B cell (primary cell): Measurements from ENCODE around the gene C15orf39. TPM values are rescaled to one million over a fixed set of nuclear protein-coding genes. Genes with fewer than 3 reads are reported as not detected.

Experiments
- ATAC-seq: fragments of 200-7000 bp; cut with Tn5 transposase; one replicate; pipeline ENCODE4 v1.10.0; 2021; ENCODE audit warnings: low read depth, mild to moderate bottlenecking, moderate number of reproducible peaks, moderate library complexity
- CTCF ChIA-PET: fragments of 350-600 bp; sonication (Branson Sonifier 250); formaldehyde crosslinking; loops from one replicate; lab custom pipeline; 2021; ENCODE audit warnings: antibody characterized with exemption, inconsistent platforms; lab: Charles Lee
- POLR2A ChIA-PET: fragments of 350-600 bp; sonication (Branson Sonifier 250); formaldehyde crosslinking; loops from one replicate; lab custom pipeline; 2021; ENCODE audit warnings: antibody characterized with exemption; lab: Charles Lee
- DNase-seq: peaks from one replicate; pipeline ENCODE4 v3.0.0; 2013
- H2AFZ ChIP-seq: 2 replicates; pipeline ENCODE4 v1.6.1; 2012; ENCODE audit warnings: mild to moderate bottlenecking, low read depth, low read length; ENCODE audit not compliant: insufficient read depth, poor library complexity, severe bottlenecking
- H3K27ac ChIP-seq, 2 donors: 1 replicate in 1 of 2; 2 replicates in 1 of 2; pipeline ENCODE4 v1.5.1; 2012 to 2013; ENCODE audit warnings: low read length in 2 of 2, mild to moderate bottlenecking in 2 of 2, moderate library complexity in 1 of 2
- H3K27me3 ChIP-seq, 4 experiments: fragments of 200-600 bp in 1 of 4; sonication (generic) in 1 of 4; replicated peaks in 1 of 4; 1 replicate in 2 of 4; 2 replicates in 2 of 4; pipeline versions ENCODE4 v1.6.1 to v1.7.0; 2013 to 2016; ENCODE audit warnings: low read length in 3 of 4, mild to moderate bottlenecking in 2 of 4, mixed read lengths in 1 of 4, moderate library complexity in 1 of 4; ENCODE audit not compliant: insufficient read depth in 4 of 4, control insufficient read depth in 3 of 4; ENCODE audit errors: control extremely low read depth in 1 of 4
- H3K36me3 ChIP-seq, 2 experiments: replicated peaks in 1 of 2; 1 replicate in 1 of 2; 2 replicates in 1 of 2; pipeline versions ENCODE4 v1.6.1 to v1.7.1; 2013; ENCODE audit warnings: low read length in 1 of 2; ENCODE audit not compliant: insufficient read depth in 2 of 2, control insufficient read depth in 1 of 2; ENCODE audit errors: control extremely low read depth in 1 of 2, extremely low read depth in 1 of 2
- H3K4me1 ChIP-seq, 2 donors: fragments of 200-600 bp in 1 of 2; sonication (generic) in 1 of 2; 1 replicate in 1 of 2; 2 replicates in 1 of 2; pipeline versions ENCODE4 v1.5.1 to v1.6.1; 2013 to 2017; ENCODE audit warnings: low read length in 2 of 2; ENCODE audit not compliant: control insufficient read depth in 2 of 2, insufficient read depth in 2 of 2
- H3K4me2 ChIP-seq: replicated peaks from 2 replicates; pipeline ENCODE3; 2012; ENCODE audit warnings: mild to moderate bottlenecking, low read depth, low read length; ENCODE audit not compliant: poor library complexity, severe bottlenecking
- H3K4me3 ChIP-seq, 5 experiments: fragments of 200-600 bp in 1 of 5; sonication (generic) in 1 of 5; 1 replicate in 3 of 5; 2 replicates in 2 of 5; pipeline versions ENCODE4 v1.5.1 to v1.7.0; 2011 to 2016; ENCODE audit warnings: low read length in 4 of 5, mild to moderate bottlenecking in 4 of 5, low read depth in 2 of 5, control low read depth in 1 of 5, moderate library complexity in 1 of 5; ENCODE audit not compliant: insufficient read depth in 1 of 5; ENCODE audit errors: control extremely low read depth in 1 of 5, extremely low read depth in 1 of 5
- H3K79me2 ChIP-seq: fragments of 200-600 bp; sonication (generic); one replicate; pipeline ENCODE4 v1.6.0; 2016; ENCODE audit warnings: low read length; ENCODE audit not compliant: control insufficient read depth, insufficient read depth
- H3K9ac ChIP-seq: fragments of 200-600 bp; sonication (generic); 2 replicates; pipeline ENCODE4 v1.6.1; 2017; ENCODE audit warnings: mild to moderate bottlenecking, low read length, moderate library complexity
- H3K9me3 ChIP-seq, 3 donors: one replicate each; pipeline versions ENCODE4 v1.6.1 to v1.7.1; 2013; ENCODE audit warnings: low read length in 2 of 3; ENCODE audit not compliant: control insufficient read depth in 2 of 3, insufficient read depth in 1 of 3; ENCODE audit errors: control extremely low read depth in 1 of 3
- H4K20me1 ChIP-seq: 2 replicates; pipeline ENCODE4 v1.6.0; 2012; ENCODE audit warnings: mild to moderate bottlenecking, low read length; ENCODE audit not compliant: insufficient read depth, control insufficient read depth, poor library complexity, severe bottlenecking
- H3K27ac Mint-ChIP-seq: one replicate; pipeline ENCODE4 v1.8.0; 2021; ENCODE audit warnings: mixed read lengths
- H3K27me3 Mint-ChIP-seq: one replicate; pipeline ENCODE4 v1.8.0; 2021; ENCODE audit warnings: mixed read lengths
- H3K4me1 Mint-ChIP-seq: one replicate; pipeline ENCODE4 v1.8.0; 2021; ENCODE audit warnings: mixed read lengths
- H3K4me3 Mint-ChIP-seq: one replicate; pipeline ENCODE4 v1.8.0; 2021; ENCODE audit warnings: mixed read lengths
- H3K9me3 Mint-ChIP-seq: one replicate; pipeline ENCODE4 v1.8.0; 2022; ENCODE audit warnings: mixed read lengths; ENCODE audit not compliant: insufficient read depth
- EZH2 ChIP-seq: IDR thresholded peaks from 2 replicates; pipeline ENCODE4 v1.6.1; 2012; ENCODE audit warnings: borderline replicate concordance, low read depth, mild to moderate bottlenecking, moderate library complexity, low read length; ENCODE audit not compliant: insufficient read depth, poor library complexity, severe bottlenecking
- WGBS: methylation state at CpG from one replicate; pipeline ENCODE4 v1.1.5; 2013; ENCODE audit warnings: missing lambda C conversion rate; ENCODE audit not compliant: insufficient coverage; 5-methylcytosine and 5-hydroxymethylcytosine counted together
- intact Hi-C: fragments of 100-400 bp; cut with micrococcal nuclease; formaldehyde crosslinking; loops from one replicate; pipeline ENCODE4 v1.10.0; 2022
- polyA plus RNA-seq: library from polyadenylated mRNA; depleted of rRNA; stranded (reverse); fragments of >200 nt; gene quantifications from 2 replicates; pipeline ENCODE4 v1.2.3, GENCODE V29; 2012
- total RNA-seq, 2 donors: library from RNA; stranded (reverse); fragments of 120-200 nt in 1 of 2; gene quantifications; 1 replicate in 1 of 2; 2 replicates in 1 of 2; pipeline versions ENCODE4 v1.2.3 to v1.2.4, GENCODE V29; 2013 to 2022
- TF ChIP-seq, protein P1 (sequence below): fragments of 200-600 bp; IDR thresholded peaks from one replicate; pipeline ENCODE4 v1.8.0; 2022; ENCODE audit warnings: antibody characterized with exemption, mild to moderate bottlenecking

Gene C15orf39
- total and polyA plus RNA-seq, 2 donors (not counting 1 experiment from before 2014, with no cell fraction given) = 12.4 to 72.7 TPM

DNA sequence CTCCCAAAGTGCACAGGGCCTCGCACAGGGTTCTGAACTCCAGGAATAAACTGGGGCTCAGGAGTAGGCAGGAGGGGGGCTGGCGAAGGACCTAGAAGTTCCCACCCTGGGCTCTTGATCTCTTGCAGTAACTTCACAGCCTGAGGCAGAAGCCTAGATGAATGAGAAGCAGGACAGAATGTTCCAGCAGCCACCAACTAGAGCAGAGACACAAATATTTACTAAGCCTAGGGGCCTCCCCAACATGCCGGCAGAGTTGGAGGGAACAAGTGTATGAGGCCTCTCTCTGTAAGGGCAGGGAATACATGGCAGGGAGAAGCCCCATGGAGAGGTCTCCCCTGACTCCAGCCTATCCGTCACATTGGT, 25.3 kb upstream of the C15orf39 start:
- CTCF ChIA-PET = no interaction called here
- no peaks in the 10 kb centered on the region for H3K9me3 Mint-ChIP-seq
- H3K4me3 Mint-ChIP-seq = no peak overlapping the region
- no peak for TF ChIP-seq EZH2
- TF ChIP-seq, protein P1, sequence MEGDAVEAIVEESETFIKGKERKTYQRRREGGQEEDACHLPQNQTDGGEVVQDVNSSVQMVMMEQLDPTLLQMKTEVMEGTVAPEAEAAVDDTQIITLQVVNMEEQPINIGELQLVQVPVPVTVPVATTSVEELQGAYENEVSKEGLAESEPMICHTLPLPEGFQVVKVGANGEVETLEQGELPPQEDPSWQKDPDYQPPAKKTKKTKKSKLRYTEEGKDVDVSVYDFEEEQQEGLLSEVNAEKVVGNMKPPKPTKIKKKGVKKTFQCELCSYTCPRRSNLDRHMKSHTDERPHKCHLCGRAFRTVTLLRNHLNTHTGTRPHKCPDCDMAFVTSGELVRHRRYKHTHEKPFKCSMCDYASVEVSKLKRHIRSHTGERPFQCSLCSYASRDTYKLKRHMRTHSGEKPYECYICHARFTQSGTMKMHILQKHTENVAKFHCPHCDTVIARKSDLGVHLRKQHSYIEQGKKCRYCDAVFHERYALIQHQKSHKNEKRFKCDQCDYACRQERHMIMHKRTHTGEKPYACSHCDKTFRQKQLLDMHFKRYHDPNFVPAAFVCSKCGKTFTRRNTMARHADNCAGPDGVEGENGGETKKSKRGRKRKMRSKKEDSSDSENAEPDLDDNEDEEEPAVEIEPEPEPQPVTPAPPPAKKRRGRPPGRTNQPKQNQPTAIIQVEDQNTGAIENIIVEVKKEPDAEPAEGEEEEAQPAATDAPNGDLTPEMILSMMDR = no peak
- DNase-seq = no peak
- no peak overlapping the region for H2AFZ ChIP-seq
- no peak overlapping the region for H3K4me3 ChIP-seq
- H3K9ac ChIP-seq = no peak overlapping the region
- H3K4me2 ChIP-seq = no peak overlapping the region
- H3K79me2 ChIP-seq = no peaks in the 10 kb centered on the region
- no peak for ATAC-seq
- H3K27ac Mint-ChIP-seq = peak overlapping the region; percentile 43
- 80% methylated on average over 3 of the region's 4 CpGs for WGBS
- peaks cover 0 to 4% (median 0%) of the 10 kb centered on the region in 3 donors for H3K9me3 ChIP-seq
- intact Hi-C loops = no loop called here
- POLR2A ChIA-PET = no interaction called here
- peaks cover 35% of the 10 kb centered on the region for H3K27me3 Mint-ChIP-seq
- no peaks in the 10 kb centered on the region for H3K36me3 ChIP-seq
- peaks cover 9 to 15% of the 10 kb centered on the region in 2 donors for H3K4me1 ChIP-seq
- no peaks in the 10 kb centered on the region for H4K20me1 ChIP-seq
- H3K27ac ChIP-seq = no peak overlapping the region
- H3K4me1 Mint-ChIP-seq = peaks cover 11% of the 10 kb centered on the region
- H3K27me3 ChIP-seq = peaks cover 0 to 35% (median 16%) of the 10 kb centered on the region in 4 experiments

DNA sequence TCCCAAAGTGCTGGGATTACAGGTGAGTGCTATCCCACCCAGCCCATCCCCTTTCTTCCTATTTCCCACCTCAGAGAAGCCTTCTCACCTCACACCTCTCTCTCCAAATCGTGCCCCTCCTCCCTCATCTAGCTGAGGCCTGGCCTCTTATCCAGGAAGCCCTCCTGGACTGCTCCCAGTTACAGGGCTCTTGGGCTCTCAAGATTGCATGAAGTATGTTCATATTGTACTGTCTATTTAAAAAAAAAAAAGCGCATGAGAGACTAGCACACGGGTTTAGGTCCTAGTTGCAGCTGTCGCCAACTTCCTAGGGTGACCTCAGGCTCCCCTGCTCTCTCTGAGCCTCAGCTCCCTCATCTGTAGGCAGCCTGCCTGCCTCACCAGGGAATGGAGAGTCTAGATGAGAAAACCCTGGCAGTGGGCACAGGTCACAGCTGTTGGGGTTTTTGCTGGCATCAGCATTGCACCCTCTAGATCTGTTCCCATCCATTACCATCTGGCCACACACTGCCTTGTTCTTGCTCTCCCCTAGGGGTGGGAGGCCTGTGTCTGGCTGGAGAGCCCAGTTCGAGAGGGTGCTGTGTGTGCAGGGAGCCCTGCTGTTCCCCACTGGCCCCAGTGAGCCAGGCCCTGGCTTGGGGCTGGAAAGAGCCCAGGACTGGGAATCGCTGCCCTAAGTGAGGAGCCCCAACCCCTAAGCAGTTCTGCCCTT, 24.2 kb upstream of the C15orf39 start:
- H3K27me3 Mint-ChIP-seq = peaks cover 42% of the 10 kb centered on the region
- ChIA-PET POLR2A (interaction anchor here (0.7 kb wide), 1 partner anchor 1010 kb away, joined by 3 read pairs; no protein-coding TSS in a partner anchor), CTCF (interaction anchor here (2.1 kb wide), 1 partner anchor 134 kb away, joined by 12 read pairs; no protein-coding TSS in a partner anchor)
- Histone ChIP-seq H3K4me3 (no peak overlapping the region), H3K9me3 (peaks cover 0 to 4% (median 0%) of the 10 kb centered on the region in 3 donors), H3K27me3 (peaks cover 0 to 41% (median 20%) of the 10 kb centered on the region in 4 experiments), H3K27ac (no peak overlapping the region), H4K20me1 (no peaks in the 10 kb centered on the region), H3K36me3 (no peaks in the 10 kb centered on the region), H3K79me2 (no peaks in the 10 kb centered on the region), H3K4me2 (no peak overlapping the region), H3K9ac (no peak overlapping the region), H2AFZ (no peak overlapping the region), H3K4me1 (peaks cover 9 to 15% of the 10 kb centered on the region in 2 donors)
- WGBS = 64% methylated on average over 4 of the region's 6 CpGs
- H3K27ac Mint-ChIP-seq = no peak overlapping the region
- no peak for ATAC-seq
- H3K4me1 Mint-ChIP-seq = peaks cover 11% of the 10 kb centered on the region
- intact Hi-C loops = no loop called here
- no peak for TF ChIP-seq EZH2
- TF ChIP-seq, protein P1 = no peak
- H3K4me3 Mint-ChIP-seq = no peak overlapping the region
- H3K9me3 Mint-ChIP-seq = no peaks in the 10 kb centered on the region
- DNase-seq = no peak
